Astrocyte (in vitro differentiated cells and primary cell): ENCODE results near the gene UTY.

ENCODE experiments used
- EZH2 ChIP-seq: IDR thresholded peaks from 2 replicates; pipeline ENCODE4 v1.6.1; 2012; ENCODE audit warnings: mild to moderate bottlenecking, low read length, inconsistent platforms; ENCODE audit not compliant: insufficient read depth
- TF ChIP-seq, protein P1 (sequence below): IDR thresholded peaks from 2 replicates; pipeline ENCODE4 v1.5.1; 2011; ENCODE audit warnings: low read depth, mild to moderate bottlenecking, inconsistent platforms, low read length, moderate library complexity; ENCODE audit not compliant: insufficient read depth

DNA sequence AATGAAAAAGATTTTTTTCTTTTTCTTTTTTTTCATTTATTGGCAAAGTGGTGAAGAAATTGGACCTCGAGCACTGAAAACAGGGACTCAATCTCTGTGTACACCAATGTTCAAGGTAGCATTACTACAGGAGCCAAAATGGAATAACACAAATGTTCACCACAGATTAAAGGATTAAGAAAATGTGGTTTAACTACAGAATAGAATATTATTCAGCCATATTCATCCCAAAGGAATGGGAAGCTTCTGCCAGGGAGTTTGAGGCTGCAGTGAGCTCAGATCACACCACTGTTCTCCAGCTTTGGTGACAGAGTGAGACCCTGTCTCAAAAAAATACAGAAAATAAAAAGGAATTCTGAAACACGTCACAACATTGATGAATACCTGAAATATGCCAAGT is 81.0 kb downstream of the UTY start:
- TF ChIP-seq, protein P1, sequence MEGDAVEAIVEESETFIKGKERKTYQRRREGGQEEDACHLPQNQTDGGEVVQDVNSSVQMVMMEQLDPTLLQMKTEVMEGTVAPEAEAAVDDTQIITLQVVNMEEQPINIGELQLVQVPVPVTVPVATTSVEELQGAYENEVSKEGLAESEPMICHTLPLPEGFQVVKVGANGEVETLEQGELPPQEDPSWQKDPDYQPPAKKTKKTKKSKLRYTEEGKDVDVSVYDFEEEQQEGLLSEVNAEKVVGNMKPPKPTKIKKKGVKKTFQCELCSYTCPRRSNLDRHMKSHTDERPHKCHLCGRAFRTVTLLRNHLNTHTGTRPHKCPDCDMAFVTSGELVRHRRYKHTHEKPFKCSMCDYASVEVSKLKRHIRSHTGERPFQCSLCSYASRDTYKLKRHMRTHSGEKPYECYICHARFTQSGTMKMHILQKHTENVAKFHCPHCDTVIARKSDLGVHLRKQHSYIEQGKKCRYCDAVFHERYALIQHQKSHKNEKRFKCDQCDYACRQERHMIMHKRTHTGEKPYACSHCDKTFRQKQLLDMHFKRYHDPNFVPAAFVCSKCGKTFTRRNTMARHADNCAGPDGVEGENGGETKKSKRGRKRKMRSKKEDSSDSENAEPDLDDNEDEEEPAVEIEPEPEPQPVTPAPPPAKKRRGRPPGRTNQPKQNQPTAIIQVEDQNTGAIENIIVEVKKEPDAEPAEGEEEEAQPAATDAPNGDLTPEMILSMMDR, result no peak
- TF ChIP-seq EZH2, result no peak
